ENCODE results near the gene SLC43A3.

DNA sequence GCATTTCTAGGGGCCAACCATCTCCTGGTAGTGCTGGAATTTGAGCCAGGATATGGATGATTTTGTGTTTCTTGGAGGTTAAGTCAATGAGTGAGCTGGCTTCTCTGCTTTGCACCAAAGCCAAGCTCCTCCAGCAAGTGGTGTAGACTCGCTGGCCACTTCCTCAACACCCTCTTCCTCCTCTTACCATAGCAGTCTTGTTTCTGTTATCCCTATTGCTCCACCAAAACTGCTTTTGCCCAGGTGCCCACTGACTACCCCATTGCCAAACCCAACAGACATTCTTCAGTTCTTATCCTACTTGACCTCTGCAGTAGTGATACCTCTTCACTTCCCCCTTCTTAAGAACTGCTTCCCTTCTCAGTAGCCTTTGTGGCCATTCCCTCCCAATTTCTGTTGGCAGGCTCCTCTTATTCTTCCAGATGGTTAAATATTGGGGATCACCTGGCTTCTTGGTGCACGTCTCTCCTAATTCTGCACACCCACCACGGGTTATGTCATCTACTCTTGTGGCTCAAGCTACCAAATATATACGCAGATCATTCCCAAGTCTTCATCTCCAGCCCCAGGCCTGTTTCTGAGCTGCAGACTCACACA lies 29.4 kb downstream of the SLC43A3 start:
- TF ChIP-seq, protein P1, sequence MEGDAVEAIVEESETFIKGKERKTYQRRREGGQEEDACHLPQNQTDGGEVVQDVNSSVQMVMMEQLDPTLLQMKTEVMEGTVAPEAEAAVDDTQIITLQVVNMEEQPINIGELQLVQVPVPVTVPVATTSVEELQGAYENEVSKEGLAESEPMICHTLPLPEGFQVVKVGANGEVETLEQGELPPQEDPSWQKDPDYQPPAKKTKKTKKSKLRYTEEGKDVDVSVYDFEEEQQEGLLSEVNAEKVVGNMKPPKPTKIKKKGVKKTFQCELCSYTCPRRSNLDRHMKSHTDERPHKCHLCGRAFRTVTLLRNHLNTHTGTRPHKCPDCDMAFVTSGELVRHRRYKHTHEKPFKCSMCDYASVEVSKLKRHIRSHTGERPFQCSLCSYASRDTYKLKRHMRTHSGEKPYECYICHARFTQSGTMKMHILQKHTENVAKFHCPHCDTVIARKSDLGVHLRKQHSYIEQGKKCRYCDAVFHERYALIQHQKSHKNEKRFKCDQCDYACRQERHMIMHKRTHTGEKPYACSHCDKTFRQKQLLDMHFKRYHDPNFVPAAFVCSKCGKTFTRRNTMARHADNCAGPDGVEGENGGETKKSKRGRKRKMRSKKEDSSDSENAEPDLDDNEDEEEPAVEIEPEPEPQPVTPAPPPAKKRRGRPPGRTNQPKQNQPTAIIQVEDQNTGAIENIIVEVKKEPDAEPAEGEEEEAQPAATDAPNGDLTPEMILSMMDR (conservative IDR thresholded peaks at IDR 0.05; ENCODE audit: low read depth, low read length) = no peak
- TF ChIP-seq MXI1 (IDR thresholded peaks at IDR 0.05; ENCODE audit: borderline replicate concordance, low read depth, low read length) (no peak), POLR2A (IDR thresholded peaks at IDR 0.05; ENCODE audit: low read depth, low read length) (no peak), NFE2L2 (IDR thresholded peaks at IDR 0.05; ENCODE audit: low read depth, low read length) (no peak)

All from IMR-90 (cell line).